ENCODE measurements around the gene IRF2BPL.

Gene IRF2BPL

GRCh38 chr14:77055306-77055705 lies 26.8 kb upstream of the IRF2BPL start:
- no peak for DNase-seq (ENCODE audit: extremely low read depth in 1 of 2, low read depth in 1 of 2)

- DNase-seq (ENCODE audit: extremely low read depth in 1 of 2, low read depth in 1 of 2): no peak
Measured at GRCh38 chr14:77053046-77053841, 24.7 kb upstream of the IRF2BPL start.

DNA sequence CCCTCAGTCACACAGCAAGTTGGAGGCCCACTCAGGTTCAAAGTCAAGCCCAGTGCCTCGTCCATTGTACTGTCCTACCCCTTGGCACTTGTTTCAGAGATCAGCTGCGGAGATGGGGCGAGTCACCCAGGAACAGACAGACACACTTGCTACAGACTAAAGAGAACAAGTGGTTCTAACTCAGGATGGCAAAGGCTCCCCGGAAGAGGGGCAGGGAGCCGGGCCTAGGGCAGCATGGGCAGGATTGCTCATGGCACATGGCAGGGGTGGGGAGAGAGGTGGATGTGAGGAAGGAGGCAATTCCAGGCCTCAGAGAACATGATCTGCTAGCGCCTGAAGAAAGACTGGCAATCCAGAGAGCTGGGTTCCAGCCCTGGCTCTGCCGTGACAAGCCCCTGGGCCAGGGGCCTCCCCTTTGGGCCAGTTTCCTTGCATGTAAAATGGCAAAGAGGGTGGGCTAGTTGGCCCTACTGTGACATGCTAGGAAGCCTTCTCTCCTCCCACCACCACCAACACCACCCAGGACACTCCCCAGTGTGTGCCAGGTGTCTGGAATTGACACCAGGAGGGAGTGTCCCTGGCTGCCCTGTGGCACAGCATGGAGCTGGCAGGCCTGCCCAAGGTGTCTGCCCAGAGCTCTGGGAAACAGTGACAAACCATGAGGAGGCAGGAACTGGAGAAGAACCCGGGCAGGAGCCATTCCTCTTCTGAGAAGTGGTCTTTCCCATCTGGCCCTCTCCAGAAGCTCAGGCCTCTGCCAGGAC lies 24.0 kb upstream of the IRF2BPL start:
- DNase-seq (ENCODE audit: extremely low read depth in 1 of 2, low read depth in 1 of 2): no peak

DNA sequence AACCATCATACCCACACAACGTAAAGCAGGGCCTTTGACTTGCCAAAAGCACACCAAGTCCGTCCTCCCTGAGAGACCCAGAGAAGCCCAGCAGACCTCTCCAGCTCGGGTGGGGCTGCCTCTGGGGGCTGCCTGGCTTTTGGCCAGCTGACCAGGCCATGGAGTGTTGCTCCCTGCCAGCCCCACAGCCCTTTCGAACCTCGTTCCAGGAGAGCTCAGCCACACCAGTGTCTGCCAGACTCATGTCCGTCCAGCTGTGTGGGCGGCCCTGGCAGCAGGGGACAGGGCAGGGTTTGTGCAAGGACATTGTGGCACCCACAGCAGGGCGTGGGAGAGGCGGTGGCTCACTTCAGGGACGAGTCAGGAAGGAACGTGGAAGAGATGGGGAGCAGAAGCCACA lies 22.6 kb upstream of the IRF2BPL start:
- no peak for DNase-seq (ENCODE audit: extremely low read depth in 1 of 2, low read depth in 1 of 2)

DNA sequence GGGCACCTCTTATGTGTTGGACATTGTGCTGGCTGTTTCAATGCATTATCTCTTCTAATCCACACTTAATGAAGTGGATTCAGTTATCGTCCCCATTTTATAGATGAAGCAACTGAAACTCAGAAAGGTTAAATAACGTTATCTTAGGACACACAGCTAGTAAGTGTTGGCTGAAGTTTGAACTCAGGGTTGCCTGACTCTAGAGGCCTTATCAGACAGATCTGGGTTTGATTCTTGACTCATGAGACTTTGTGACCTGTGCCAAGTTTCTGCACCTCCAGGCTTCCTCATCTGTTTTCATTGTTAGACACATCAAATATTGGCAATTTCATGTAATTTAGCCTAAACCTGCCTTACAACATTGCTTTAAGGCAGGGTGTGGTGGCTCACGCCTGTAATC lies 18.2 kb upstream of the IRF2BPL start:
- no peak for DNase-seq (ENCODE audit: extremely low read depth in 1 of 2, low read depth in 1 of 2)

GRCh38 chr14:77045238-77046162 lies 17.0 kb upstream of the IRF2BPL start:
- DNase-seq (ENCODE audit: extremely low read depth in 1 of 2, low read depth in 1 of 2): no peak

GRCh38 chr14:77044783-77045237 lies 16.3 kb upstream of the IRF2BPL start:
- DNase-seq (ENCODE audit: extremely low read depth in 1 of 2, low read depth in 1 of 2): no peak

GRCh38 chr14:77043984-77044485 lies 15.5 kb upstream of the IRF2BPL start:
- no peak for DNase-seq (ENCODE audit: extremely low read depth in 1 of 2, low read depth in 1 of 2)

- DNase-seq (ENCODE audit: extremely low read depth in 1 of 2, low read depth in 1 of 2): peak in 1 of 2 donors; percentile 37
Measured at GRCh38 chr14:77043177-77043983, 14.9 kb upstream of the IRF2BPL start.

GRCh38 chr14:77041881-77042545 lies 13.5 kb upstream of the IRF2BPL start:
- no peak for DNase-seq (ENCODE audit: extremely low read depth in 1 of 2, low read depth in 1 of 2)

DNA sequence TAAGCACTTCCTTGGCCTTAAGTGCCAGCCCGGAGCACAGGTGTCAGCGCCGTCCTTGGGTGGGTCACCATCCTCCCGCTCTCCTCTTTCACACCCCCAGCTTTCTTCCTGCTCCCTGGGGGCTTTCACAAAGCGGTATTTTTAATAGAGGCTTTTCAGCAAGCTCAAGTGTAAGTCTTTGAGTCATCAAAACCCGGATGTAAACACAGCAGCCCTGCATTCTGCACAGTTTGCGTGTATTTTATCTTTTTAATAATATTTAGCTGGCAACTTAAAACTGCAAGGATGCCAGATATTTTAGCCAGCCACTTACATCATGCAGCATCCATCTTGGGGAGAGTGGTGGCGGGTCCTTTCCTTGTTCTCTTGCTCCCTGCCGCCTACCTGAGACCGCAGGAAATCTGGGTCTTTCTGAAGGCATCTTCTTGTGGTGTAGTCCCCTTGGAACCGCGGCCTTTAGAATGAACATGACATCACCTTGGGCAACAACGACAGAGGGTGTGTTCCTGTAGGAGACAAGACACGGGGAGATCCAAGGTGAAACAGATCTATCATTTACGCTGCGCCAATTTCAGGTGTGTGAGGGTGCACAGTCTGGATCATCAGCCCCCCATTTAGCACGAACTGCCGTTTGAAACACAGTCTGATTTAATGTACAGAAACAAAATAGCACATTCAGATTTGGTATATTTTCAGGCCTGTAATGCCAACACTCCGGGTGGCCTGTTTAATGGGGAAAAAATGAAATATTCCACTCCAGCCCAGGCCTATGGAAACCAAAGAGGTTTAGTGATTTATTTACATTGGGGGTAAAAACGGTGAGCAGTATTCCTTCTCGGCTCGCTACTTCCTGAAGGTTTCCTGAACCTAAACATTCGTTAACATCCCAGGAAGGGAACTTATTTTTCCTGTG lies 12.5 kb upstream of the IRF2BPL start:
- DNase-seq (ENCODE audit: extremely low read depth in 1 of 2, low read depth in 1 of 2): no peak

DNA sequence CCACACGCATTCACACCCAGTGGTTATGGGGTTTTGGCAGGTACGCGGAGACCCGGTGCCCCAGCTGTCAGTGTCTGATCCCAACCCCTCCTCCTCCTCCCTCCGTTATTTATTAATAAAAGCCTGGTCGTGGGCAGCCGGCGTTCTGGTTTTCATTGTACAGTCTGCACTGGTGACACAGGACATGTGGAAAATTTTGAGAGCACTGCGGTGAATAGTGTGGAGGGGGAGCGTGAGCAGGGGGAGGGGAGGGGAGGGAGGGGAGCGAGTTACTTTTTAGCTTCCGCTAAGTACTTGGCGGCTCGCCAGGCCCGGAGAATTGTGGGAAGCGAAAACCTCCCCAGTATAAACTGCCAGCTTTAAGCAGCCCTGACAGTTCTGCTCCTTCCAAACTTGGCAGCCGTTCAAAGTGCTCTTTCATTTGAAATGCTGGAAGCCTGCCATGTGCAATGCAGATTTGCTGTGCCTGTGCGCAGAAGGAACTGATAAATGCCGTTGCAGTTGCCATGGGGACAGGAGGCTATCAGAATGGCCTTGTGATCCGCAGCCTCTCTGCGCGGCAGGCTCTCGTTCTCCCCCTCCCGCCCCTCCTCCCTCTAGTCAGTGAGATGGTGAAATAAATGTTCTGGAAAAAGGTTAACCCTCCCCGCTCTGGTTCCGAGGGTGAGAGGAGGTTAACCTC lies 11.7 kb upstream of the IRF2BPL start:
- DNase-seq (ENCODE audit: extremely low read depth in 1 of 2, low read depth in 1 of 2): peak; percentile 72 to 89

- no peak for DNase-seq (ENCODE audit: extremely low read depth in 1 of 2, low read depth in 1 of 2)
Measured at GRCh38 chr14:77039285-77040058, 11.0 kb upstream of the IRF2BPL start.

GRCh38 chr14:77037938-77038568 lies 9.5 kb upstream of the IRF2BPL start:
- DNase-seq (ENCODE audit: extremely low read depth in 1 of 2, low read depth in 1 of 2): no peak

DNA sequence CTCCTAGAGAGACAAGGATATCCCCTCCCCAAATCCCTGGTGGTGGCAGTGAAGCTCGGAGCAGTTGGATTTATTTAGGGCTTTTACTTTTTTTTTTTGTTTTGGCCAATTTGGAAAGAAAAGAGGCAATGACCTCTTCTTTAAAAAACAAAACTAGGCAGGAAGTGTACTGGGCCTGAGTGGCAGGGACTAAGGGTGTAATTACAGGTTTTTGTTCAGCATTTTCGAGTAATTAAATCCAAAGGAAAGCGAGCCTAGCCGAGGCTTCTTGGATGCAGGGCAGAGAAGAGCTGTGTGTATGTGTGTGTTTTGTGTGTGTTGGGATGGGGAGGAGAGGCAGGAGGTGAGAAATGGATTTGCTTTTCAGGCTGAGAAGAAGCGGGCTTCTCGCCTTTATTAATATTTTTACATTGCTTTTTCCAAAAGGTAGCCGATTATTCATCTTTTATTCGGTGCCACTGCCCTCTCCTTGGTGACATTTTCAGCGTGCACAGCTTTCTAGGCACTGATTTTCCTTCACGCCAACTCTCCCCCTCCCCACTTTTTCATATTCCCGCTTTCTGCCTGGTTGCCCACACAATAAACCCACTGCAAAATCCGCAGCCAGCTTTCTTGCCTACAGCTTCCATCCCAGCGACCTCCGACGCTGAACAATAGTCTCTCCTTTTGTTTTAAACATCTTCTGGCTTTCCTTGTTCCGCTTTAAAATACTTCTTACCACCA lies 8.9 kb upstream of the IRF2BPL start:
- DNase-seq (ENCODE audit: extremely low read depth in 1 of 2, low read depth in 1 of 2): no peak

All from stimulated activated CD8-positive, alpha-beta memory T cell treated with anti-CD3 and anti-CD28 coated beads, Interleukin-7, amount 100 ng/mL, for 48 hours (primary cell).